Right lobe of liver (tissue), 4 donors: ENCODE data around the gene GALNTL6.

ENCODE experiments used
- POLR2A ChIP-seq: fragments of 450-650 bp; IDR thresholded peaks from one replicate; pipeline ENCODE4 v1.6.1; 2017; ENCODE audit warnings: antibody characterized with exemption, mild to moderate bottlenecking
- TF ChIP-seq, protein P1 (sequence below), 4 donors: fragments of 200-600 bp in 3 of 4; fragments of 450-650 bp in 1 of 4; IDR thresholded peaks; one replicate each; pipeline versions ENCODE4 v1.5.1 to v1.8.0; 2016 to 2022; ENCODE audit warnings: antibody characterized with exemption in 4 of 4, mild to moderate bottlenecking in 2 of 4
- donor health status: DM: no; HTN: no; CAD: no.
- donor health status: DM: no; HTN: no; CAD: no.
- donor health status: DM: no; HTN: yes; CAD: no.

DNA sequence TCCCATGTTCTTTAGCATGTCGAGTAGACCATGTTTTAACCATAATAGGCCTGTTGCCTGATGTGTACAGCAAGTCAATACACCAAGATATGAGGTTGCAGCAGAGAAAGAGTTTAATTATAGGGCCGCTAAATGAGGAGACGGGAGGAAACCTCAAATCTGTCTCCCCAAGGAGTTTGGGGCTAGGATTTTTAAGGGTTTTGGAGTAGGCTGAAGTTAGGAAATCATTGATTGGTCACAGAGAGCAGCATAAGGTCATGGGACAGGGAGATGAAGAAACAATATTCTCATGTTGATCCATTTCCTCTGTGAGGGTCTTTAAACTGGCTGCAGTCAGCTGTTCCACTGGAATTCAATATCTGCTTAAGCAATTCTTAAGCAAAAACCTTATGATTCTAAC, 1195.2 kb downstream of the GALNTL6 start:
- TF ChIP-seq, protein P1, sequence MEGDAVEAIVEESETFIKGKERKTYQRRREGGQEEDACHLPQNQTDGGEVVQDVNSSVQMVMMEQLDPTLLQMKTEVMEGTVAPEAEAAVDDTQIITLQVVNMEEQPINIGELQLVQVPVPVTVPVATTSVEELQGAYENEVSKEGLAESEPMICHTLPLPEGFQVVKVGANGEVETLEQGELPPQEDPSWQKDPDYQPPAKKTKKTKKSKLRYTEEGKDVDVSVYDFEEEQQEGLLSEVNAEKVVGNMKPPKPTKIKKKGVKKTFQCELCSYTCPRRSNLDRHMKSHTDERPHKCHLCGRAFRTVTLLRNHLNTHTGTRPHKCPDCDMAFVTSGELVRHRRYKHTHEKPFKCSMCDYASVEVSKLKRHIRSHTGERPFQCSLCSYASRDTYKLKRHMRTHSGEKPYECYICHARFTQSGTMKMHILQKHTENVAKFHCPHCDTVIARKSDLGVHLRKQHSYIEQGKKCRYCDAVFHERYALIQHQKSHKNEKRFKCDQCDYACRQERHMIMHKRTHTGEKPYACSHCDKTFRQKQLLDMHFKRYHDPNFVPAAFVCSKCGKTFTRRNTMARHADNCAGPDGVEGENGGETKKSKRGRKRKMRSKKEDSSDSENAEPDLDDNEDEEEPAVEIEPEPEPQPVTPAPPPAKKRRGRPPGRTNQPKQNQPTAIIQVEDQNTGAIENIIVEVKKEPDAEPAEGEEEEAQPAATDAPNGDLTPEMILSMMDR (IDR thresholded peaks at IDR 0.05) = no peak
- TF ChIP-seq POLR2A = no peak
